SK-MEL-5 (cell line): ENCODE results near the gene CREG1. TPM values are rescaled to one million over a fixed set of nuclear protein-coding genes. Genes with fewer than 3 reads are reported as not detected.

Experiments
- DNase-seq: peaks from one replicate; pipeline ENCODE4 v3.0.0-alpha.2; 2016; ENCODE audit warnings: low read depth, low spot score
- in situ Hi-C: cut with HindIII; loops from 2 replicates; pipeline ENCODE4 v1.10.0; 2016; ENCODE audit warnings: low sequenced_read_pairs, high pct_unique_total_duplicates, low pct_unique_long_range_greater_than_20kb
- total RNA-seq: library from RNA; depleted of rRNA; stranded (reverse); fragments of >200 nt; shearing (Covaris generic); gene quantifications from 2 replicates; pipeline ENCODE4 v1.2.3, GENCODE V29; 2014; rRNA removed

Gene CREG1
- total RNA-seq, 1 experiment from 2014 or later = 156 TPM

DNA sequence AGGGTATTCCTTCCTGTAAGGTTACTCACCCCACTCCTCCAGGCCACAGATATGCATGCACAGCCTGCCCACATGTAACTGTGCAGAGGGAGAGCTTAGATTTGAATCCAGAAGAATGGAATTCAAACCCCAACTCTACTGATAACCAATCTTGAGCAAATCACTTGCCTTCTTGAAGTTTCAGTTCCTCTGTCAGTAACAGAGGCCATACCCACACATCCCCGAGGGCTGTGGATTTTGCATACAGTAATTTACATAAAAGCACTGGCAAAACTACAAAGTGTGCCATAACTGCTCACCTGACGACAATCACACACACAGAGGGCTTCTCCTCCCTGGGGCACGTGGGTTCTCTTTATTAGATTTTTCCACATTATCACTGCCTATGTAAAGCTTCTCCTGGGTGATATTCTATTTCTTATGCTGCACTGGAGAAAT is 53.9 kb downstream of the CREG1 start:
- in situ Hi-C loops = no loop called here
- no peak for DNase-seq

DNA sequence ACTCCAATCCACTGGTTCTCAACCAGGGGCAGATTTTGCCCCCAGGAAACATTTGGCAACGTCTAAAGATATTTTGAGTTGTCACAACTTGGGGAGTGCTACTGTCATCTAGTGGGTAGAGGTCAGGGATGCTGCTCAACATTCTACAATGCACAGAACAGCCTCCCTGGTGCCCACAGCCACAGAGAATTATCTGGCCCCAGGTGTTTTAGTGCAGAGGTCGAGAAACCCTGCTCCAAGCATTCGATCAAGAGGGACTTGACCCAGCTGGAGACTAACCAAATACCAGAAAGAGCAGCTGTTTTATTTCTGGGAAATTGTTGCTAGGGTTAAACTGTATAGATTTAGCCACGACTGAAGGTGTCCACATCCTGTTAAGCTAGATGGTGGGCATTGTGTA is 54.5 kb downstream of the CREG1 start:
- in situ Hi-C loops = no loop called here
- DNase-seq = no peak

DNA sequence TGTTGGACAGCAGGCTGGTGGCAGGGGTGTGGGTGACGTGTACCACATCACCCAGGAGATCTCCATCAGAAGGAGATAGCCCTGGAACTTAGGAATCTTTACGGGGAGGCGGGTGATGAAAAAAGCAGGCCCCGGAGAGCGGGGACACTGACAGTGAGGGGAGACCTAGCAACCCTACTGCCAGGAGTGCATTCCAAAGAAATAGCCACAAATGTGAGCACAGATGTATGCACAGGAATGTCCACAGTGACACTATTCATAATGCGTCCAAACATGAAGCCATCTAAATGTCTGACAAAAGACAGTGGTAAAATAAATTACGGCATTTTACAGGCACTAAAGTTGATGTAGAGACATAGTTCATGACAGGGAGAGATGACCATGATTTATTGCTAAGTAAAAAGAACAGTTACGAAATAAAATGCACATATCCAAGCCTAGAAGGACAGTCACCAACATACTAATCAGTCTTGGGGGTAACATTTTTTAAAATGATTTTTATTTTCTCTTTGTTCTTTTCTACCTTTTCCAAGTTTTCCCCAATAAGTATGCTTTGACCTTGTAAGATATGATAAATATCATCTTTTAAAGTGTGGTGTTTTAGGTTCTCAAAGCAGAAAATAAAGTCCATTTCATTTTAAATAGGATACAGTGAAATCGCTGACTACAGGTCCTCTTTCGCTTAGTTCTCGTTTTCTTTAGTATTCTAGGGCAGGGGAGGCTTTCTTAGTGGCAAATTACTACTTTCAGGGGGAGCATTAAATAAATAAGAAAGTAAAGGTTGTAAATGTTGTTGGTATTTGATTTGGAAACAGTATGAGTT is 56.6 kb downstream of the CREG1 start:
- DNase-seq = no peak
- in situ Hi-C loops = no loop called here

- in situ Hi-C loops = no loop called here
- DNase-seq = no peak
Observed at GRCh38 chr1:167493372-167493771, 60.2 kb downstream of the CREG1 start.

GRCh38 chr1:167492481-167492910 is 61.1 kb downstream of the CREG1 start:
- in situ Hi-C loops = no loop called here
- DNase-seq = no peak

DNA sequence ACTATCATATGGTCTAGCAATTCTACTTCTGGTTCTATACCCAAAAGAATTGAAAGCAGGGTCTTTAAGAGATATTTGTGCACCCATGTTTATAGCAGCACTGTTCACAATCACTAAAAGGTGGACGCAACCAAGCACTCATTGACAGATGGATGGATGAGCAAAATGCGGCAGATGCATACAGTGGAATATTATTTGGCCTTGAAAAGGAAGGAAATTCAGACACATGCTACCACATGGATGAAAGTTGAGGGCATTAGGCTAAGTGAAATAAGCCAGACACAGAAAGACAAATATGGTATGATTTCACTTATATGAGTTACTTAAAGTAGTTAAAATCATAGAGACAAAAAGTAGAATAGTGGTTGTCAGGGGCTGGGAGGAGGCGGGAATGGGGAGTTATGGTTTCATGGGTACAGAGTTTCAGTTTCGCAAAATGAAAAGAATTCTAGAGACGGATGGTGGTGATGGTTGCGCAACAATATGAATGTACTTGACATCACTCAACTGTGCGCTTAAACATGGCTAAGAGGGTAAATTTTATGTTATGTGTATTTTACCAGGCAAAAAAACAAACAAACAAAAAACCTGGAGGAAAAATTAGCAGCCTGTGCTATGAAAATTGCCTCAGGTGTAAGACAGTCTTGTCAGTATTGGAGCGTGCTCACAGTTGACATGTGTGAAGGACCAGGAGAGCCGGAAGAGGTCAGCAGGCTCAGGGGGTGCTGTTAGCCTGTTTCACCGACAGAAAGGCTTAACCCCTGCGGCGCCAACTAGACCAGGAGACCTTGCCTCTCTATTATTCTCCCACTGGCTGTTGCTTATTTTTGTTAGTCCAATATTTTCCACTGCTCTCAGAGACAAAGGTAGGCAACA is 61.7 kb downstream of the CREG1 start:
- in situ Hi-C loops = no loop called here
- peak; percentile 11 for DNase-seq

Other genes starting within 250 kb of the CREG1 start
- 0.77 TPM in 1 of 2 replicates, not detected in the other for gene CD247, start 35.2 kb downstream of the CREG1 start, total RNA-seq
- not detected in 2 replicates for gene RCSD1, start 76.5 kb upstream of the CREG1 start, total RNA-seq
- 104 and 123 TPM in 2 replicates for gene MPZL1, start 168.2 kb upstream of the CREG1 start, total RNA-seq